GM08714 (cell line): ENCODE measurements around the gene PTPRB.

ENCODE experiments used
- H3K4me3 ChIP-seq: fragments of 200-500 bp; sonication (Bioruptor generic); 2 replicates; pipeline ENCODE4 v1.5.1; 2014; ENCODE audit warnings: mild to moderate bottlenecking, low read length, inconsistent platforms
- ZNF274 ChIP-seq: IDR thresholded peaks from 2 replicates; pipeline ENCODE4 v1.6.1; 2012; ENCODE audit warnings: mild to moderate bottlenecking, low read depth, low read length

The PTPRB gene

GRCh38 chr12:70627677-70628076 is 9.6 kb downstream of the PTPRB start:
- H3K4me3 ChIP-seq, result no peak overlapping the region
- TF ChIP-seq ZNF274, result no peak

GRCh38 chr12:70626180-70626579 is 11.0 kb downstream of the PTPRB start:
- no peak overlapping the region for H3K4me3 ChIP-seq
- TF ChIP-seq ZNF274, result no peak

- no peak for TF ChIP-seq ZNF274
- H3K4me3 ChIP-seq, result no peak overlapping the region
These were observed 17.6 kb downstream of the PTPRB start for GRCh38 chr12:70619471-70620152.

GRCh38 chr12:70618371-70618770 is 18.9 kb downstream of the PTPRB start:
- no peak for TF ChIP-seq ZNF274
- H3K4me3 ChIP-seq, result no peak overlapping the region

GRCh38 chr12:70617450-70617849 is 19.8 kb downstream of the PTPRB start:
- no peak overlapping the region for H3K4me3 ChIP-seq
- TF ChIP-seq ZNF274, result no peak

GRCh38 chr12:70615174-70615866 is 21.9 kb downstream of the PTPRB start:
- H3K4me3 ChIP-seq, result no peak overlapping the region
- TF ChIP-seq ZNF274, result no peak

GRCh38 chr12:70609739-70610491 is 27.3 kb downstream of the PTPRB start:
- TF ChIP-seq ZNF274, result no peak
- peak overlapping the region; percentile 23; the same call in 1 of the 2 replicates for H3K4me3 ChIP-seq

- no peak for TF ChIP-seq ZNF274
- no peak overlapping the region for H3K4me3 ChIP-seq
These were observed 28.0 kb downstream of the PTPRB start for GRCh38 chr12:70609203-70609602.

GRCh38 chr12:70608184-70608583 is 29.0 kb downstream of the PTPRB start:
- no peak for TF ChIP-seq ZNF274
- no peak overlapping the region for H3K4me3 ChIP-seq

GRCh38 chr12:70607107-70607506 is 30.1 kb downstream of the PTPRB start:
- TF ChIP-seq ZNF274, result no peak
- no peak overlapping the region for H3K4me3 ChIP-seq

GRCh38 chr12:70605976-70606375 is 31.3 kb downstream of the PTPRB start:
- no peak overlapping the region for H3K4me3 ChIP-seq
- no peak for TF ChIP-seq ZNF274

- no peak for TF ChIP-seq ZNF274
These were observed 32.6 kb downstream of the PTPRB start for GRCh38 chr12:70604662-70605061.

GRCh38 chr12:70603044-70603443 is 34.2 kb downstream of the PTPRB start:
- TF ChIP-seq ZNF274, result no peak
- H3K4me3 ChIP-seq, result no peak overlapping the region

More at GRCh38 chr12:70604662-70605061, 32.6 kb downstream of the PTPRB start:
- no peak overlapping the region for H3K4me3 ChIP-seq

GRCh38 chr12:70598467-70599193 is 38.6 kb downstream of the PTPRB start:
- H3K4me3 ChIP-seq, result no peak overlapping the region
- no peak for TF ChIP-seq ZNF274

GRCh38 chr12:70592664-70593063 is 44.6 kb downstream of the PTPRB start:
- H3K4me3 ChIP-seq, result no peak overlapping the region
- no peak for TF ChIP-seq ZNF274
